Dedifferentiated amniotic fluid mesenchymal stem cell (primary cell): ENCODE results near the gene PDE6D.
"Not testable (repeated sequence)": the region's sequence is repeated elsewhere in the genome, so short reads cannot be mapped to it uniquely, and the experiment has no call there.

Source experiments
- DNase-seq: peaks from one replicate; pipeline ENCODE4 v3.0.0-alpha.2; 2016; ENCODE audit errors: extremely low spot score

The PDE6D gene

DNA sequence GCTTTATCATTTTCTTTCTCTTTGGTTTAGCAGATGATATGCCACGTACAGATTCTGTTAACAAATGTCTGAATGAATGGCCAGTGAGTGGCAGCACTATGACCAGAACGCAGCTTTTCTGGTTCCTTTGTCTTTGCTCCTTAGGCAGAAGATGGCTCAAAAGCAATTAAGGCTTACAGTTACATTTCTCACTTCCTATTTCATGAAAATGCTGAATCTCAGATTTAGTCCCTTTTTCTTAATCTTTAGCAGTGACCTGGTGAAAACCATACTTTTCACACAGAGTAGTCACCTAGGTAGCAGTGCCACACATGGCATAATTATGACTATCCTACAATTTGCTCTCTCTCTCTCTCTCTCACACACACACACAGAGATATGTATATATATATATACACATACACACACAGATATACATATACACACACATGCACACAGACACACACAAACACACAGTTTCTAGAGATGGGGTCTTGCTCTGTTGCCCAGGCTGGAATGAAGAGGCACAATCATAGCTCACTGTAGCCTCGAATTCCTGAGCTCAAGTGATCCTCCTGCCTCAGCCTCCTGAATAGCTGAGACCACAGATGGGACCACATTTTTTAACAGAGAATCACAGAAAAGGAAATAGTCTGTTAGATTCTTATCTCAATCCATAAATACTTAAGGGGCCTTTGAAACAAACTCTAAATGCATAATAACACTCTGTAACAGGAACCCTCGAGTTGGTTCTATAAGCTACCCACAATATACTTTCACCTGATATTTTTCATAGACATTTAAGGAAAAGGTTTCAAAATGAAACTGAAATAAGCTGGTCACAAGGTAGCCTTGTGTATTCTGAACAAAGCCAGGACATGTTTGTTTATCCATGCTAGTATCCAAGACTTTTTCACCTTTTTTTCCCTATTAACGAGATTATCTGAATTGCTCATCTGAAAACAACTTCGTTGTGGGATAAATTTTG is 11.6 kb downstream of the PDE6D start:
- no peak for DNase-seq

- DNase-seq, result no peak
These were observed 15.6 kb downstream of the PDE6D start for GRCh38 chr2:231765496-231765929.

GRCh38 chr2:231764760-231765159 is 16.3 kb downstream of the PDE6D start:
- no peak for DNase-seq

GRCh38 chr2:231764124-231764523 is 17.0 kb downstream of the PDE6D start:
- DNase-seq, result no peak

- no peak for DNase-seq
These were observed 19.3 kb downstream of the PDE6D start for GRCh38 chr2:231761735-231762134.

DNA sequence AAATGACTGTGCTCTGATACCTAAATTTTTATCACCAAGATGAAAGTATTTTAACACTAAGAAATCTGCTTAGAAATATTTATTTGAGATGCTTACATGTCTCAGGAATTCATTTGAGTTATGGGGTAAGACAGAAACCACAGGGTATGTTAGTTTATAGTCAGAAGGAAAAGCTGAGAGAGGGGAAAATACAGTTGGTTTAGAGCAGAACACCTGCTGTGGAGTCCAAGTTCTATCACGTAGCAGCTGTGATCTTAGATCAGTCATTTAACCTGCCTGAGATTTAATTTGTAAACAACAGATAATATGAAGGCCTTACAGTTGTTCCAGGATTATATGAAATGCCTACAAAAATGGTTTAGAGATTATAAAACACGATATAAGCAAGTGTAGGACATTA is 29.0 kb downstream of the PDE6D start:
- no peak for DNase-seq

DNA sequence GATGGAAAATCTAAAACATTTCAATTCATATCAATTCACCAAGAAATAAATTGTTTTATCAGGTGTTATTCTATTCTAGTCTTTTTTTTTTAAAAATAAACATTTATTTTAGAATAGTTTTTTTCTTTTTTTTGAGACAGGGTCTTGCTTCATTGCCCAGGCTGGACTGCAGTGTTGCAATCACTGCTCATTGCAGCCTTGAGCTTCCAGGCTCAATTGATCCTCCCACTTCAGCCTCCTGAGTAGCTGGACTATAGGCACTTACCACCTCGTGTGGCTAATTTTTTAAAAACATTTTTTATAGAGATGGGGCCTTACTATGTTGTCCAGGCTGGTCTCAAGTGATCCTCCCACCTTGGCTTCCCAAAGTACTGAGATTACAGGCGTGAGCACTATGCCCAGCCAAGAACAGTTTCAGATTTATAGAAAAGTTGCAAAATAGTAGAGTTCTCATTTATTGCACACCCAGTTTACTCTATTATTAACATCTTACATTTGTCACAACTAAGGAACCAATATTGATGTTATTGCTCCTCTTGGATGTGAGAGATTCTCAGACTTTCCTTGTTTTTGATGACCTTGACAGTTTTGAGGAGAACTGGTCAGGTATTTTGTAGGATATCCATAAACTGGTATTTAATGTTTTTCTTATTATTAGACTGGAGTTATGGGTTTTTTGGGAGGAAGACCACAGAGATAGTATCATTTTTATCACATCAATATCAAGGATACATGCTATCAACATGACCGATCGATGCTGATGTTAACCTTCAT is 29.9 kb downstream of the PDE6D start:
- no peak for DNase-seq

DNA sequence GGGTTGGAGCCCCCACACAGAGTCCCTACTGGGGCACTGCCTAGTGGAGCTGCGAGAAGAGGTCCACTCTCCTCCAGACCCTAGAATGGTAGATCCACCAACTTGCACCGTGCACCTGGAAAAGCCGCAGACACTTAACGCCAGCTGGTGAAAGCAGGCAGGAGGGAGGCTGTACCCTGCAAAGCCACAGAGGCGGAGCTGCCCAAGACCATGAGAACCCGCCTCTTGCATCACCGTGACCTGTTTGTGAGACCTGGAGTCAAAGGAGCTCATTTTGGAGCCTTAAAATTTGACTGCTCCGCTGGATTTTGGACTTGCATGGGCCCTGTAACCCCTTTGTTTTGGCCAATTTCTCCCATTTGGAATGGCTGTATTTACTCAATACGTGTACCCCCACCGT is 32.1 kb downstream of the PDE6D start:
- DNase-seq, result not testable (repeated sequence)

DNA sequence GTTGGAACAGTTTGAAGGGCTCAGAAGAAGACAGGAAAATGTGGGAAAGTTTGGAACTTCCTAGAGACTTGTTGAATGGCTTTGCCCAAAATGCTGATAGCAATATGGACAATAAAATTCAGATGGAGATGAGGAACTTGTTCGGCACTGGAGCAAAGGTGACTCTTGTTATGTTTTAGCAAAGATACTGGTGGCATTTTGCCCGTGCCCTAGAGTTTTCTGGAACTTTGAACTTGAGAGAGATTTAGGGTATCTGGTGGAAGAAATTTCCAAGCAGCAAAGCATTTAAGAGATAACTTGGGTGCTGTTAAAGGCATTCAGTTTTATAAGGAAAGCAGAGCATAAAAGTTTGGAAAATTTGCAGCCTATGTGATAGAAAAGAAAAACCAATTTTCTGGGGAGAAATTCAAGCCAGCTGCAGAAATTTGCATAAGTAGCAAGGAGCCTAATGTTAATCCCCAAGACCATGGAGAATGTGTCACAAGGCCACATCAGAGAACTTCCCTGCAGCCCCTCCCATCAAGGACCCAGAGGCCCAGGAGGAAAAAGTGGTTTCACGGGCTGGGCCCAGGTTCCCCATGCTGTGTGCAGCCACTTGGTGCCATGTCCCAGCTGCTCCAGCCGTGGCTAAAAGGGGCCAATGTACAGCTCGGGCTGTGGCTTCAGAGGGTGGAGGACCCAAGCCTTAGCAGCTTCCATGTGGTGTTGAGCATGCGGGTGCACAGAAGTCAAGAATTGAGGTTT is 32.8 kb downstream of the PDE6D start:
- not testable (repeated sequence) for DNase-seq

- no peak for DNase-seq
These were observed 35.6 kb downstream of the PDE6D start for GRCh38 chr2:231745303-231746038.

DNA sequence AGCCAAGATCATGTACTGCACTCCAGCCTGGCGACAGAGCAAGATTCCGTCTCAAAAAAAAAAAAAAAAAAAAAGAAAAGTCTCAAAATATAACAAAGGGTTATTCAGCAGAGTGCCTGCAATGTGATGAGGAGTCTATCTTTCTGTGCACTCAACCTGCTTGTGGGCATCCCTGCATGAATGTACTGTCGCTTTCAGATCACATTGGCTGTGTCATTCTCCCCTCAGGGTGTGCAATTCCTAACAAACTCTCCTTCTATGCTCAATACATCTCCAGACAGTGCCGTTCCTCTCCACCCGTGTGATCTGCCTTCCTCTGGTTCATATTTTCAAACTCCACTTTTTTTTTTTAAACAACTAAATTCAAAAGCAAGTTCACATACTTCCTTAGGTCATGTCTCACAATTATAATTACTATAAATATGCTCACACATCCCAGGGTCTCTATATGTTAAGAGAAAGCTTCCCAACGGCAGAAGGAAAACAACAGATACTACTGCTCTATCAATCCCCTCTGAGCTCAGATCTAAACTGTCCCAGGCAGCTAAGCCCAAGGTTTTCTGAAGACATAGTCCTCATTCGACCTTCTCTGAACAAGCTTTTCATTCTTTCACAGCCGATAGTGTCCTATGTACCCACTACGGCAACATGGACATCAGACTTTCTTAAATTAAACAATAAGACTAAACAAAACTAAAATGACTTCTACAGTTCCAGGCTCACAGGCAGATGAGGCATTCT is 37.5 kb downstream of the PDE6D start:
- no peak for DNase-seq

- no peak for DNase-seq
These were observed 43.3 kb downstream of the PDE6D start for GRCh38 chr2:231737761-231738160.

GRCh38 chr2:231732604-231733003 is 48.5 kb downstream of the PDE6D start:
- DNase-seq, result no peak

GRCh38 chr2:231727621-231728020 is 53.5 kb downstream of the PDE6D start:
- no peak for DNase-seq

GRCh38 chr2:231726276-231726675 is 54.8 kb downstream of the PDE6D start:
- DNase-seq, result no peak

DNA sequence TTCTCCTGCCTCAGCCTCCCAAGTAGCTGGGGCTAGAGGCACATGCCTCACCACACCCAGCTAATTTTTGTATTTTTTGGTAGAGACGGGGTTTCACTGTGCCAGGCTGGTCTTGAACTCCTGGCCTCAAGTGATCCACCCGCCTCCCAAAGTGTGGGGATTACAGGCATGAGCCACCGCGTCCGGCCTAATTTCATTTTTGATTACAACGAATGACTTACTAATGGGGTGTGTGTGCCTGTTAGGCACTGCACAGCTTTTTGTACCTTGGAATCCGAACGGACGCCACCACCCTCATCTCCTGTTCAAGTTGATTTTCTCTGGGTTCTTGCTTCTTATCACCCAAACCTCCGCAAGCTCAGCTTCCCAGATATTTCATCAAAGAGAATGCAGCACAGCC is 55.6 kb downstream of the PDE6D start:
- no peak for DNase-seq

DNA sequence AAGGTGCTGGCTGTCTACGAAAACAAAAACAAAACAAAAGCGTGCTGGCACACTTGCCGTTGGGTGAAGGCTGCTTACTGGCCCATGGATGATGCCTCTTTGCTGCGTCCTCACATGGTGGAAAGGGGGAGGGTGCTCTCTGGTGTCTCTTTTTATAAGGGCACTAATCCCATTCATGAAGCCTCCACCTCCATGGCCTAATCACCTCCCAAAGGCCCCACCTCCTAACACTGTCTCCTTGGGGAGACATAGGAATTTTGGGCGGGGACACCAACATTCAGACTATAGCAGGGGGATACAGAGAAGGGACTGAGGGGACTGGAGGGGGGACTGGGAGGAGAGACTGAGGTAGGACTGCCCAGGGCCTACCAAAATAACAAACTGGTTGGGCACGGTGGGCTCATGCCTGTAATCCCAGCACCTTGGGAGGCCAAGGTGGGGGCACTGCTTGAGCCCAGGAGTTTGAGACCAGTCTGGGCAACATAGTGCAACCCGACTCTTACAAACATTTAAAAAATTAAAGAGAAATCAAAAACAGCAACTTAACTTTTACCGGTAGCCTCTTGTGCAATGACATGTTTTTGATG is 58.3 kb downstream of the PDE6D start:
- DNase-seq, result no peak

GRCh38 chr2:231720987-231721966 is 59.8 kb downstream of the PDE6D start:
- DNase-seq, result no peak
